ENCODE results near the gene ABCG4. TPM values are rescaled to one million over a fixed set of nuclear protein-coding genes. Genes with fewer than 3 reads are reported as not detected.

The ABCG4 gene
- total RNA-seq, 3 donors from 2014 or later, result 0.16 TPM; not detected in 2

- no peaks in the 10 kb centered on the region for H3K36me3 ChIP-seq
- H3K9me3 ChIP-seq, result no peaks in the 10 kb centered on the region
- no peak overlapping the region for H3K4me3 ChIP-seq
- H3K4me1 ChIP-seq, result no peaks in the 10 kb centered on the region
- peaks cover 0 to 10% of the 10 kb centered on the region in 2 donors for H3K27me3 ChIP-seq
- intact Hi-C loops (cut with DNase I; ENCODE audit: low total_unique reads), result no loop called here
- H3K27ac ChIP-seq, result no peak overlapping the region
- no peak for DNase-seq (ENCODE audit: low spot score in 2 of 2)
- TF ChIP-seq POLR2AphosphoS5 (IDR thresholded peaks at IDR 0.05), result no peak
- TF ChIP-seq, protein P1, sequence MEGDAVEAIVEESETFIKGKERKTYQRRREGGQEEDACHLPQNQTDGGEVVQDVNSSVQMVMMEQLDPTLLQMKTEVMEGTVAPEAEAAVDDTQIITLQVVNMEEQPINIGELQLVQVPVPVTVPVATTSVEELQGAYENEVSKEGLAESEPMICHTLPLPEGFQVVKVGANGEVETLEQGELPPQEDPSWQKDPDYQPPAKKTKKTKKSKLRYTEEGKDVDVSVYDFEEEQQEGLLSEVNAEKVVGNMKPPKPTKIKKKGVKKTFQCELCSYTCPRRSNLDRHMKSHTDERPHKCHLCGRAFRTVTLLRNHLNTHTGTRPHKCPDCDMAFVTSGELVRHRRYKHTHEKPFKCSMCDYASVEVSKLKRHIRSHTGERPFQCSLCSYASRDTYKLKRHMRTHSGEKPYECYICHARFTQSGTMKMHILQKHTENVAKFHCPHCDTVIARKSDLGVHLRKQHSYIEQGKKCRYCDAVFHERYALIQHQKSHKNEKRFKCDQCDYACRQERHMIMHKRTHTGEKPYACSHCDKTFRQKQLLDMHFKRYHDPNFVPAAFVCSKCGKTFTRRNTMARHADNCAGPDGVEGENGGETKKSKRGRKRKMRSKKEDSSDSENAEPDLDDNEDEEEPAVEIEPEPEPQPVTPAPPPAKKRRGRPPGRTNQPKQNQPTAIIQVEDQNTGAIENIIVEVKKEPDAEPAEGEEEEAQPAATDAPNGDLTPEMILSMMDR (IDR thresholded peaks at IDR 0.05), result no peak
These were observed 1.1 kb upstream of the ABCG4 start for GRCh38 chr11:119147604-119148333.

GRCh38 chr11:119148720-119149017 lies 183 bp upstream of the ABCG4 start:
- DNase-seq (ENCODE audit: low spot score in 2 of 2), result no peak
- no peaks in the 10 kb centered on the region for H3K9me3 ChIP-seq
- H3K27ac ChIP-seq, result no peak overlapping the region
- no peaks in the 10 kb centered on the region for H3K36me3 ChIP-seq
- peak overlapping the region; percentile 50 to 75 (median 62) for H3K4me3 ChIP-seq
- peaks cover 0 to 10% of the 10 kb centered on the region in 2 donors for H3K27me3 ChIP-seq
- intact Hi-C loops (cut with DNase I; ENCODE audit: low total_unique reads), result no loop called here
- no peaks in the 10 kb centered on the region for H3K4me1 ChIP-seq
- TF ChIP-seq, protein P1 (IDR thresholded peaks at IDR 0.05), result no peak
- TF ChIP-seq POLR2A (IDR thresholded peaks at IDR 0.05), result no peak
- no peak for TF ChIP-seq POLR2AphosphoS5 (IDR thresholded peaks at IDR 0.05)

DNA sequence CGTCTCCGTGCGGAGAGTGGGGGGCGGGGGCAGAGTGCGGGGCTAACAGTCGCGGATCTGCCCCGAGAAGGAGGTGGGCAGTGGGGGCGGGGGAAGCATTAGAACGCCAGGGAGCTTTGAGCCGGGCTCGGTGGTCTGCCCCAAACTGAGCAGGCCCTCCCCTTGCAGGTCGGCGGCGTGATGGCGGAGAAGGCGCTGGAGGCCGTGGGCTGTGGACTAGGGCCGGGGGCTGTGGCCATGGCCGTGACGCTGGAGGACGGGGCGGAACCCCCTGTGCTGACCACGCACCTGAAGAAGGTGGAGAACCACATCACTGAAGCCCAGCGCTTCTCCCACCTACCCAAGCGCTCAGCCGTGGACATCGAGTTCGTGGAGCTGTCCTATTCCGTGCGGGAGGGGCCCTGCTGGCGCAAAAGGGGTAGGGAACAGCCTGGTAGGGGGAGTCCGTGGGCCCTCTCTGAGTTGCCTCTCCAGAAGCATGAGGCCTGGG lies 979 bp downstream of the ABCG4 start:
- TF ChIP-seq POLR2AphosphoS5 (IDR thresholded peaks at IDR 0.05), result no peak
- no peak for TF ChIP-seq POLR2A (IDR thresholded peaks at IDR 0.05)
- TF ChIP-seq, protein P1 (IDR thresholded peaks at IDR 0.05), result no peak
- Histone ChIP-seq H3K4me3 (peak overlapping the region; percentile 50 to 75 (median 62)), H3K27me3 (peaks cover 0 to 10% of the 10 kb centered on the region in 2 donors), H3K27ac (no peak overlapping the region), H3K4me1 (no peaks in the 10 kb centered on the region), H3K36me3 (no peaks in the 10 kb centered on the region), H3K9me3 (no peaks in the 10 kb centered on the region)
- DNase-seq (ENCODE audit: low spot score in 2 of 2), result no peak
- intact Hi-C loops (cut with DNase I; ENCODE audit: low total_unique reads), result no loop called here

DNA sequence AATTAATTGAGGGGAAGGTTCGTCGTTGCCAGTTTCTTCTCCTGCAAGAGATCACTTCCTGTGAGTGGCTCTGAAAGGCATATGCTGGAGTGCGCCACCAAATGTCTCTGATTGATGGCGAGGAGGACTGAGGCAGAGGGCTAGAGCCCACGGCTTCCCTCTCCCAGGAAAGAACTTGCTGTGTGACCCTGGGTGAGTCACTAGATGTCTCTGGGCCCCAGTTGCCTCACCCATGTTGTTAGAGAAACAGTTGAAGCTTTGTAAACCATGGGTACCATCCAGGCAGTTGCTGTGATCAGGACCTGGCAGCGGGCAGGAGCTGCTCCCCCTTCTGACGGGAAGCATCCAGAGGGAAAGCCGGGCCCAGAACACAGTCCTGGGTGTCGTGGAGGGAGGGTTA lies 3.2 kb downstream of the ABCG4 start:
- Histone ChIP-seq H3K4me1 (no peaks in the 10 kb centered on the region), H3K4me3 (no peak overlapping the region), H3K27me3 (peaks cover 0 to 5% of the 10 kb centered on the region in 2 donors), H3K36me3 (no peaks in the 10 kb centered on the region), H3K27ac (no peak overlapping the region), H3K9me3 (no peaks in the 10 kb centered on the region)
- no peak for TF ChIP-seq POLR2AphosphoS5 (IDR thresholded peaks at IDR 0.05)
- no peak for TF ChIP-seq POLR2A (IDR thresholded peaks at IDR 0.05)
- DNase-seq (ENCODE audit: low spot score in 2 of 2), result no peak
- intact Hi-C loops (cut with DNase I; ENCODE audit: low total_unique reads), result no loop called here

DNA sequence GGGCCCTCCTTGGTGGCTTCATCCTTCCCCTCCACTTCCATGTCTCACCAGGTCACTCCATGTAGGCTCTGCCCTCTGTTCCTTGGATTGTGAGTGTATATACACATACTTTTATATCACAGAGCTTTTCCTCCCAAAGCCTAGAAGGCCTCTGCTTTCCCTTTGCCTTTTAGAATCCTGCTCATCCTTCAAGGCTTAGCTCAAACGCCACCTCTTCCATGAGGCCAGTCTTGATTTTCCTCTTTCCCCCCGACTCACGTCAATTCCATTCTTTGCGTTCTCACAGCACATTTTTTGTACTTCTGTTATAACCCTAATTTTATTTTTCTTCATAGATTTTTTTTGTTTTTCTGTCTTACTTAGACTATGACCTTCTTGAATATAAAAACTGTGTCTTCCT lies 3.8 kb downstream of the ABCG4 start:
- intact Hi-C loops (cut with DNase I; ENCODE audit: low total_unique reads), result no loop called here
- TF ChIP-seq POLR2A (IDR thresholded peaks at IDR 0.05), result no peak
- TF ChIP-seq, protein P1 (IDR thresholded peaks at IDR 0.05), result no peak
- TF ChIP-seq POLR2AphosphoS5 (IDR thresholded peaks at IDR 0.05), result no peak
- H3K4me1 ChIP-seq, result no peaks in the 10 kb centered on the region

More for the DNA sequence above, 3.8 kb downstream of the ABCG4 start:
- H3K36me3 ChIP-seq, result no peaks in the 10 kb centered on the region
- H3K4me3 ChIP-seq, result no peak overlapping the region
- no peaks in the 10 kb centered on the region for H3K9me3 ChIP-seq
- H3K27ac ChIP-seq, result no peak overlapping the region
- peaks cover 0 to 5% of the 10 kb centered on the region in 2 donors for H3K27me3 ChIP-seq
- no peak for DNase-seq (ENCODE audit: low spot score in 2 of 2)
